HG03139 (cell line): ENCODE measurements around the gene TIMM13.
A peak's percentile ranks its signal among the peaks of the same experiment; 100 is the strongest.
"Not testable (repeated sequence)": the region's sequence is repeated elsewhere in the genome, so short reads cannot be mapped to it uniquely, and the experiment has no call there.

Source experiments
- ATAC-seq: cut with Tn5 transposase; IDR thresholded peaks from one replicate; pipeline ENCODE4 v1.9.1; 2021; ENCODE audit not compliant: unreplicated experiment

TIMM13 gene

DNA sequence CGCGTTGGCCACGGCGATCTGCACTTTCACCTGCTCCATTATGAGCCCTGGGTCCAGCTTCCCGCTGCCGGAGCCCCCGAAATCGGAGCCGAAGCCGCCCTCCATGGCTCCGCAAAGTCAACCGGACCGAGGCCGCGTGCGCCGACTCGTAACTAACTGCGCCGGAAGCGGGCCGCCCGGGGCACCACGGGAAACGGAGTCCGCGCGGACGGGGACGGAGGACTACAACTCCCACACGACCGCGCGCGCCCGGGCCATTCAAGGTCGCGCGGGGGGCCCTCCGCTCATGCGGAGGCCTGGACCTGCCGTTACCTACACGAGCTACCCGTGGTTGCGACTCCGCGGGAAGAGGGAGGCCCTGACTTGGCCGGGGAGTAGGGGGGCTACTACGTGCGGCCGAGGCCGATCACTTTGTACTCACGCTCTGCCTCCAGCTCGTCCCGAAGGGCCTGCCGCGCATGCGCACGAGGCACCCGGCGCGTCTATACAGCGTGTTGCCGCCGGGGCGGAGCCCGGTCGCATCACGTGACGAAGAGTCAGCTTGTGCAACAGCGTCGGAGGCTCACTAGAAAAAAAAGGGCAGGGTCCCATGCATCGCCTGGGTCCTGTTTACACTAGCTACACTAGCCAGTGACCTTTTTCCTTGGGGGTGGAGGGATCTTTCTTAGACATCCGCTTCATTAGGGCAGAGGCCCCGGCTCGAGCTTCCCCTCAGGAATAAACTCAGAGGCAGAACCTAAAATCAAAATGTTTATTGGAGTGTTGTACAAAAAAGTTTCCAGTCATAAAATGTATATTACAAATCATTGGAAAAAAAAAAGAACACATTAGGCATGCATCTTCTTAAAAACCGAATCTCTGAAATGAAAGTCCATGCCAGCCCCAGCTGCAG lies at the start of gene TIMM13:
Gene TIMM13 (minus strand): TSS at position 158 of the 892 bp plus-strand sequence. CDS start 53 bp downstream, at position 105.
- peak; percentile 68 for ATAC-seq

DNA sequence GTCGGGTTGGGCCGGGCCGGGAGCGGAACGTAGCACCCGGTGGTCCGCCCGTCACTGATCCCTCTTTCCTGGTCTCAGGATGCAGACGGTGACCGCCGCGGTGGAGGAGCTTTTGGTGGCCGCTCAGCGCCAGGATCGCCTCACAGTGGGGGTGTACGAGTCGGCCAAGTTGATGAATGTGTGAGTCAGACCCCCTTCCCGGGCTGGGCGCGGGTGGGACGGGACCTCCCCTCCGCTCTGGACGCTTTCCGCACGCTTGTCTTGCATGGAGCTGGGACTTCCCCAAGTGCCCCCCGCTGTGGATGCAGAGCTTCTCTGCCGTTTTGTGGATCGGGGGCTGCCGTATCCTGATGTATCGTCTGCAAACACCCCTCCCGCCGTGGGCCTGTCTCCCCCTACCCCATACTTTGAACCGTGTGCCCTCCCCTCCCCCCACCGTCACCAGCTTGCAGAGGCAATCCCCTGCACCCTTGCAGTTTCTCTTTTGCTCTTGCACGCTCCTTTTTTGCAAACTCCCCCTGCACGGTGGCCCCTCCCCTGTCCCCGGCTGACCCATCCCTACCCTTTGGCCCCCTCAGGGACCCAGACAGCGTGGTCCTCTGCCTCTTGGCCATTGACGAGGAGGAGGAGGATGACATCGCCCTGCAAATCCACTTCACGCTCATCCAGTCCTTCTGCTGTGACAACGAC lies 49.2 kb upstream of the TIMM13 start:
- peak; percentile 3 for ATAC-seq

- peak; percentile 31 for ATAC-seq
These were observed 48.5 kb upstream of the TIMM13 start, which contains the start of gene GADD45B for GRCh38 chr19:2475702-2476450. GADD45B (plus strand) TSS chr19:2476127; CDS start chr19:2476359, 232 bp downstream.

GRCh38 chr19:2475018-2475701 lies 47.8 kb upstream of the TIMM13 start:
- no peak for ATAC-seq

DNA sequence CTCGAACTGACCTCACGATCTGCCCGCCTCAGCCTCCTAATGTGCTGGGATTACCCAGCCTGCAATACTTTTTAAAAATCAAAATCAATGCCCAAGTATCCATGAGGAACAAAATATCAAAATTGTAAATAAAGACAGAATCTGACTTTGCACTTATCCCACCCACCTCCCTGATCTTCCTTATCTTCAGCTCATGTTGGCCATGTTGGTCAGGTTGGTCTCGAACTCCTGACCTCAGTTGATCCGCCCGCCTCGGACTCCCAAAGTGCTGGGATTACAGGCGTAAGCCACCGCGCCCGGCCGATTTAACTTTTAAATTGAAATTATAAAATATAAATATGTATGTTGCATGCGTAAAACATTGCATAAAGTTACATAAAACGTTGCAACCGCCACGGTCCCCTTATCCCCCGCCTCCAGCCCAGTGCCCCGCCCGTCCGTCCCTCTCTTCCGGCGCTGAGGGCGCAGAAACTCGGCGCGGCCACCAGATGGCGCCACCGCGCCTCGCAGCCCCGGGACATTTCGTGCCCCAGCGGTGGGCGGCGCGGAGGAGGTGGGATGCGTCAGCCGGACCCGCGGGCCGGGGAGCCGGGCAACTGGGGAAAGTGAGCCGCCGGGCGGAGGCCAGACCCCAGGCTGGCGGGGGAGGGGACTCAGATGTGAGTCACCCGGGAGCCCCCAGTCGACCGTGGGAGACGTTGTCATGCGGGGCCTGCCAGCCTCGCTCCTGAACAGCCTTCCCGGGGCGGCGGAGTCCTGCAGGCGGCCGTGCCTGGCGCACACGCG lies 47.0 kb upstream of the TIMM13 start:
- ATAC-seq: no peak

GRCh38 chr19:2469915-2470200 lies 42.5 kb upstream of the TIMM13 start:
- ATAC-seq: not testable (repeated sequence)

DNA sequence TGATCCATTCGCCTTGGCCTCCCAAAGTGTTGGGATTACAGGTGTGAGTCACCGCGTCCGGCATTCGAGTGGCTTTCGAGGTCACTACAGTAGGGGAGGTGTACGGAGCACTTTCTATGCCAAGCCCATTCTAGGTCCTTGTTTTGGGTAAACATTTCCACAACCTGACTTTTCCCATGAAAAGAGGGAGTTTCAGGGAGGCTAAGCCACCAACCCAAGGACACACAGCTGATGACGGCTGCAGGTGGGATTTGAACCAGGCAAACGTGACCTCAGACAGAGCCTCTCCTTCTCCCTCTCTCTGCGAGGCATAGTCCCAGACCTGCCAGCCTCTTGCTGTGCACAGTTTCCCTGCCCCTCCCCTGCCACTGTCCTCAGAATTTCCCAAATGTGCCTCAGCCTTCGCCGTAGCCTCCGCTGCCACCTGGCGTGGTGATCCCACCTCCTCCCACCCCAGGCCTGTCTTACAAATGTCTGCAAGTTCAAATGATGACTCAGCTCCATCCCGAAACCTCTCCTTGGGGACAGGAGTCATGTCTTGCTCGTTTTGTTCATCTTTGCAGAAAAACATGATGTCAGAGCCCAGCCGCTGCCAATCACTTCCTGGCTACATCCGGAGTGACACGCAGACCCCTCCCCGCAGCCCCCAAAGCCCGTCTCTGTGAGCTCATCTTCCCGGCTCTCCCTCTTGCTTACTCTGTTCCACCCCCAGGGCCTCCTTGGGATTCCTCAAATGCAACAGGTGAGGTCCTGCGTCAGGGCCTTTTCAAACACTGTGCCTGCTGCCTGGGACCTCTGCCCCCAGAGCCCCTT lies 41.9 kb upstream of the TIMM13 start:
- no peak for ATAC-seq

GRCh38 chr19:2468596-2468995 lies 41.2 kb upstream of the TIMM13 start:
- no peak for ATAC-seq

DNA sequence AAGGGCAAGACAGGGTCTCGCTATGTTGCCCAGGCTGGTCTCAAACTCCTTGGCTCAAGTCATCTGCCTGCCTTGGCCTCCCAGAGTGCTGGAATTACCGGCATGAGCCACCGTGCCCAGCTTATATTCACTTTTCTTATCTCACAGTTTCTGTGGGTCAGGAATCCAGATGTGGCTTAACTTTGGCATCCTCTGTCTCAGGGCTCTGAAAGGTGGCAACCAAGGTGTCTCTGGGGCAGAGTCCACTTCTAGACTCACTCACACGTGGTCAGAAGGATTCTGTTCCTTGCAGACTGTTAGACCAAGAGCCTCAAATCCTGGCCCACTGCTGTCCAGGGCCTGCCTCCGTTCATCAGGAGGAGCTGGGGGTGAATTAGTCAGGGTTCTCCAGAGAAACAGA lies 37.0 kb upstream of the TIMM13 start:
- no peak for ATAC-seq

DNA sequence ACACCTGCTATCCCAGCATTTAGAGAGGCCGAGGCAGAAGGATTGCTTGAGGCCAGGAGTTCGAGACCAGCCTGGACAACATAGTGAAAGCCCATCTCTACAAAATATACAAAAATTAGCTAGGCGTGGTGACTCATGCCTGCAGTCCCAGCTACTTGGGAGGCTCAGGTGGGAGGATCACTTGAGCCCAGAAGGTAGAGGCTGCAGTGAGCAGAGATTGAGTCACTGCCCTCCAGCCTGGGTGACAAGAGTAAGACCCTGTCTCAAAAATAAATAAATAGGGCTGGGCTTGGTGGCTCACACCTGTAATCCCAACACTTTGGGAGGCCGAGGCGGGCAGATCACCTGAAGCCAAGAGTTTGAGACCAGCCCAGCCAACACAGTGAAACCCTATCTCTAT lies 36.3 kb upstream of the TIMM13 start:
- not testable (repeated sequence) for ATAC-seq

GRCh38 chr19:2462635-2463421 lies 35.4 kb upstream of the TIMM13 start:
- ATAC-seq: no peak

DNA sequence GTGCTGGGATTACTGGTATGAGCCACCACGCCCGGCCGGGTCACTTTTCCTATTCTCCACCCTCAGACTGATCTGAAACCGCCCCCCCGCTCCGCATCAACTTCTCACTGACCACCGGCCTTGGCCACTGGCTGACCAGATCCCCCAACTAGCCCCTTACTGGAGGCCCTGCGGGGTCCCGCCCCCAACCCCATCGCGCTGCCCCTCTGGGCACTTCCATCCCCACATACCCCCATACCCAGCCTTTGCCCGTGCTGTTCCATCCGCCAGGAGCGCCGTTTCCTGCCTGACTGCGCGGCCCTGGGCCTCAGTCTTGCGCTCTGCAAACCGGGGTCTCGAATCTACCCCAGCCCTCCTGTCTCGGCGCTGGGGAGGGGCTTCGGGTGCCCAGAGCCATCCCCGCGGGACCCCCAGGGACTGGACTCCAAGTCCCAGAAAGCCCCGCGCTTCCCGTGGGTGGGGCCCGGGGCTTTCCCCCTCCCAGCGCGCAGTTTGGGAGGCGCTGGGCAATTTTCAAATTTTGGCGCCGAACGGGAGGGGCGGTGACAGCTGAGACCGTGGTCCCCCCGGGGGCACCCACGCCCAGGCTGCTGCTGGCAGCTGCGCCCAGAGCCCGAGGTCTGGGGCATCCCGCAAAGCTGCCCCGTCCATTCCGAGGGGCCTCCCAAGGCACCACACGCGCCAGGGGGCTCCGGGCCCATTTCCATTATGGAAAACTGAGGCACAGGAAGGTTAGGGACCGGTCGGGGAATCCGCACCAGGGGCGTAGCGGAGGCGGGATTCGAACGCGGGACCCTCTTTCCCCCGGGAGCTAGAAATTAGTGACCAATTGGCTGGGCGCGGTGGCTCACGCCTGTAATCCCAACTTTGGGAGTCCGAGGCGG lies 34.6 kb upstream of the TIMM13 start:
- no peak for ATAC-seq

DNA sequence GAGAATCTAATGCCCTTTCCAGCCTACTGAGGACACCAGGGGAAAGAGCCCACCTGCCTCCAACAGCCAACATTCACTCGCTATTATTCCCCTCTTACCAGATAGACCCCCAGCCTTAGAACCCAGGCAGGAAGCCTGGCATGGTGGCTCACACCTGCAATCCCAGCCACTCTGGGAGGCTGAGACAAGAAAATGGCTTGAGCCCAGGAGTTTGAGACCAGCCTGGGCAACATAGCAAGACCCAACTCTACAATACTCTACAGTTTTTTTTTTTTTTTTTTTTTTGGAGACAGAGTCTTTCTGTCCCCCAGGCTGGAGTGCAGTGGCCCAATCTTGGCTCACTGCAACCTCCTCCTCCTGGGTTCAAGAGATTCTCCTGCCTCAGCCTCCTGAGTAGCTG lies 32.9 kb upstream of the TIMM13 start:
- no peak for ATAC-seq

GRCh38 chr19:2458776-2459175 lies 31.4 kb upstream of the TIMM13 start:
- not testable (repeated sequence) for ATAC-seq

- no peak for ATAC-seq
These were observed 30.7 kb upstream of the TIMM13 start for GRCh38 chr19:2458054-2458453.

- ATAC-seq: no peak
These were observed 30.1 kb upstream of the TIMM13 start for GRCh38 chr19:2457394-2458037.
